Effector memory CD4-positive, alpha-beta T cell (primary cell): Measurements from ENCODE around the gene INSIG1.

Experiments used
- DNase-seq, 3 donors: peaks; one replicate each; pipeline ENCODE4 v3.0.0-alpha.2; 2020
- H3K27ac ChIP-seq: 2 replicates; pipeline ENCODE4 v1.7.0; 2013; ENCODE audit warnings: mild to moderate bottlenecking, low read length, moderate library complexity; ENCODE audit not compliant: insufficient read depth, poor library complexity, severe bottlenecking
- H3K27me3 ChIP-seq: replicated peaks from 2 replicates; pipeline ENCODE4 v1.7.0; 2013; ENCODE audit warnings: mild to moderate bottlenecking, low read length; ENCODE audit not compliant: insufficient read depth, control insufficient read depth, poor library complexity, severe bottlenecking
- H3K36me3 ChIP-seq: 2 replicates; pipeline ENCODE4 v1.7.0; 2013; ENCODE audit warnings: mild to moderate bottlenecking, low read length, moderate library complexity; ENCODE audit not compliant: control insufficient read depth, insufficient read depth
- H3K4me1 ChIP-seq: 2 replicates; pipeline ENCODE4 v1.7.0; 2013; ENCODE audit warnings: low read length, mild to moderate bottlenecking; ENCODE audit not compliant: control insufficient read depth, insufficient read depth, poor library complexity, severe bottlenecking
- H3K4me3 ChIP-seq: 2 replicates; pipeline ENCODE4 v1.7.0; 2013; ENCODE audit warnings: low read length, low read depth, mild to moderate bottlenecking; ENCODE audit not compliant: insufficient read depth, poor library complexity, severe bottlenecking
- H3K9me3 ChIP-seq: 2 replicates; pipeline ENCODE4 v1.7.0; 2013; ENCODE audit warnings: mild to moderate bottlenecking, low read length, moderate library complexity; ENCODE audit not compliant: control insufficient read depth

INSIG1 gene

DNA sequence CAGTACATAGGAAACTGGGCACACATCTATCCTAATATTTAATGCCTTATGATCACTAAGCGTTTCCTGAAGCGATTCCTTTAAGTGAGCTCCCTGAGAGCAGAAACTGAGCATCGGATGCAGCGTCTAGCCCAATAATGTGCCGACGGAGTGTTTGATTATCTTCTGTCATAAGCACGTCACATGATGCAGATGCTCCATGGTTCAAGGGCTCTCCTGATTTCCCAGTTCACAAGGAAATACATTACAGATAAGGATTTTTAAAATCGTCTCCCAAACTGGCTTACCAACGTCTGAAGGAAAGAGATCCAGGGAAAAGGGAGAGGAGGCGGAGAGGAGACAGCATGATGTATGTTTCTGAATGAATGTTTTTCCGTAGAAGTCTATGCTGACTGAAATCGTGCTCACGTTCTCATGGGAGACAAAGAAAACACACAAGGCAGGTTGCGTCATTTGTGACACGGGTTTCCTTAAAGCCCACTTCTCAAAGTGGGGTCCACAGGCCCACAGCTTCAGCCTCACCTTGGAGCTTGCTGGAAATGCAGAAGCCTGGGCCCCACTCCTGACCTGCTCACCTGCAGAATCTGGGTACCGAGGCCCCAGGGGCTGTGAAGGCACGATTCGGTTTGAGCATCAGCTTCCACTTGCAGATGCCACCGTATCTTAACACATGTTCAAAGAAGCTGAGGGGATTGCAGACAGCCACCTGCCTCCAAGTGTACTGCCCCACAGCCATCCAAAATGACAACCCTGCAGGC is 21.5 kb upstream of the INSIG1 start:
- Histone ChIP-seq H3K4me3 (no peak overlapping the region), H3K27me3 (no peaks in the 10 kb centered on the region), H3K9me3 (no peaks in the 10 kb centered on the region), H3K4me1 (no peaks in the 10 kb centered on the region), H3K36me3 (no peaks in the 10 kb centered on the region), H3K27ac (no peak overlapping the region)
- DNase-seq: no peak

DNA sequence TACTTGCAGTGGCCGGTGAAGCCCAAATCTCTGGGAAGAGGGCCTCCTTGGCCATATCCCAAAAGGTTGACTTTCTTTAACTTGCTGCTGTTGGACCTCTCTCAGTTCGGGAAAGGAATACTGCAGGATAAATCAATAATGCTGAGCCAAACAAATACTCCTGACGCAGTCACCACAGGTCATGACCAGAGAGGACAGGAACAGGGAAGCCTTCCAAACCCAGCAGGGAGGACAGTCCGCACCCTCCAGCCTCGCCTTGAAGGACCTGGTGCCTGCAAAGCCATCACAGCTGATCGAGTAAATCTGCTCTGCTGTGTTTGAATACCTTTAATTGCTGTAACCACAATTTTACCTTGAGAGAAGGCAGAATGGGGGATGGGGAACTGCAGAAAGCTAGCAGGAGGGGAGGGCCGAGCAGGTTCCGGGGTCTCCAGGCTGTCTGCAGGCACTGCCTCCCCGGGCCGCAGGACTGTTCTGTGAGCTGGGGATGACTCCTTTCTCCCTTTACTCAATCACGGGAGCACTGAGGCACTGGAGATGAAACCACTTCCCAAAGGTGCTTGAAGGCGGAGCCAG is 20.8 kb upstream of the INSIG1 start:
- DNase-seq: no peak
- Histone ChIP-seq H3K36me3 (no peaks in the 10 kb centered on the region), H3K9me3 (no peaks in the 10 kb centered on the region), H3K4me1 (no peaks in the 10 kb centered on the region), H3K27ac (no peak overlapping the region), H3K4me3 (no peak overlapping the region), H3K27me3 (no peaks in the 10 kb centered on the region)

DNA sequence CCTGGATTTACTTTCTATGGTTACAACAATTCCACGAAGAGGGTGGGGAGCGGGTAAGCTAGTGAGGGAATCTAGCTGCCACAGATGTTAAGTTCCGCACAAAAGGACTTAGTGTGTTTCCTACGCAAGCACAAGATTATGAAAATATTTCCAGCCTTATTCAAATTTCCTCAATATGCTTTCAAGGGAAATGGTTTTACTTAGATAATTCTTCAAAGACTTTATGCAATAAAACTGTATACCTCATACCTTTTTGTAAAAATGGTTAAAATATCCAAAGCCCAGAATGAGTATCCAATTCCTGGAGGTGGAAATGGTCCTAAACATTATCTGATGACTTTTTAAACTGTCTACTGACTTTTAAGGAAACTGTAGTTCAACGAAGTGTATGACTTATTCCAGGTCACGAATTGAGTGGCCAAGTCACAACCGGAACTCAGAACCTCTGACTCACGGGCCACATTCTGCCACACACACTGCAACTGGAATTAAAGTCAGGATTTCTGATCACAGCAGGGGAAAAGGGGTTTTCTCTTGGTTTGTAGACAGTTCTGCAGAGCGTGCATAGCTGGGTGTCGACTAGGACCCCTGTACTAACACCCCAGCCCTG is 20.2 kb upstream of the INSIG1 start:
- H3K4me1 ChIP-seq: no peaks in the 10 kb centered on the region
- DNase-seq: no peak
- H3K4me3 ChIP-seq: no peak overlapping the region
- H3K9me3 ChIP-seq: no peaks in the 10 kb centered on the region
- H3K27me3 ChIP-seq: no peaks in the 10 kb centered on the region
- no peaks in the 10 kb centered on the region for H3K36me3 ChIP-seq
- no peak overlapping the region for H3K27ac ChIP-seq

DNA sequence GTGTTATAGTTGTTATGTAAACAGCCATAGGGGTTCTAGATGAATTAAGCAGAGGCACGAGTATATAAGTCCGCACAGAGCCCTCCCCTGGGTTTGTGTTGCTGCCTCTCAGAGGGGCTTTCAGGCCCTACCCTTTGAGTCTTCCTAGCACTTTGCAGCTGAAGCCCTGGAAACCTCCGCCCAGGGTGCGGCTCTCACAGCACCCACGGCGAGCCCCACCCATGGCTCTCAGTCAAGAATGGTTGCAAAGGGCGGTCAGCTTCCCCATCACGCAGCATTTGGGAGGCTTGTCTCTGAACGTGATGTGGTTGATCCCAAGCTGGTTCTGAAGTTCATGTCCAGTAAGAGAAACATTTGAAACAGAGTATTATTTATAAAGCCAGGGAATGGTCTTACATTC is 18.8 kb upstream of the INSIG1 start:
- no peaks in the 10 kb centered on the region for H3K4me1 ChIP-seq
- no peak overlapping the region for H3K4me3 ChIP-seq
- no peaks in the 10 kb centered on the region for H3K27me3 ChIP-seq
- H3K9me3 ChIP-seq: no peaks in the 10 kb centered on the region
- H3K36me3 ChIP-seq: no peaks in the 10 kb centered on the region
- no peak overlapping the region for H3K27ac ChIP-seq
- no peak for DNase-seq

DNA sequence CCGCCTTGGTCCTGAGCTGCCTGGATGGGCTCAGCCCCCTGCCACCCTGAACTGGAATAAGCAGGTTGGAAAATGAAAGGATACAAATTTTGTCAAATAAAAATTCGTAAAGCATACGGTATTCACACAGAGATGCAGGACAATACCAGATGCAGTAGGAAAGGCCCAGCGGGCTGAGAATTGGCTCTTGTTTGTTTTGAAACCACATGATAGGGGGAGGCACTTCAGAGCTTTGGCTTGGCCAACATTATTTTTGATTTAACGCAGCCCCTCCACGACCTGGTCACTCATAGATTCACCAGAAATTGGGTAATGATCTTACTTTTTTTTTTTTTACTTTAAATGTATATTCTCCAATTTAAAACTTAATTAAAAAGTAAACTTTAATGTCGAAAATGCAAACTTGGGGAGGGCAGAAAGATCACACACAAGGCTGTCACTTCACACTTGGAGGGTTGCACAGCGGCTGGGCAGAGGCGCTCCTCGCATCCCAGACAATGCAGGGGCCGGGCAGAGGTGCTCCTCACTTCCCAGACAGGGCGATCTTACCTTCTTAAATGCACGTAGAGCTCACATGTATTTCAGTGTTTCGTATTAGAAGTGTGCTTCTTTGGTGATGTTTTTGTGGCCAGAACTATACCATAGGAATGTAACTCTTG is 17.8 kb upstream of the INSIG1 start:
- no peak overlapping the region for H3K4me3 ChIP-seq
- no peak for DNase-seq
- H3K36me3 ChIP-seq: no peaks in the 10 kb centered on the region
- no peaks in the 10 kb centered on the region for H3K27me3 ChIP-seq
- H3K9me3 ChIP-seq: no peaks in the 10 kb centered on the region
- no peak overlapping the region for H3K27ac ChIP-seq
- no peaks in the 10 kb centered on the region for H3K4me1 ChIP-seq

DNA sequence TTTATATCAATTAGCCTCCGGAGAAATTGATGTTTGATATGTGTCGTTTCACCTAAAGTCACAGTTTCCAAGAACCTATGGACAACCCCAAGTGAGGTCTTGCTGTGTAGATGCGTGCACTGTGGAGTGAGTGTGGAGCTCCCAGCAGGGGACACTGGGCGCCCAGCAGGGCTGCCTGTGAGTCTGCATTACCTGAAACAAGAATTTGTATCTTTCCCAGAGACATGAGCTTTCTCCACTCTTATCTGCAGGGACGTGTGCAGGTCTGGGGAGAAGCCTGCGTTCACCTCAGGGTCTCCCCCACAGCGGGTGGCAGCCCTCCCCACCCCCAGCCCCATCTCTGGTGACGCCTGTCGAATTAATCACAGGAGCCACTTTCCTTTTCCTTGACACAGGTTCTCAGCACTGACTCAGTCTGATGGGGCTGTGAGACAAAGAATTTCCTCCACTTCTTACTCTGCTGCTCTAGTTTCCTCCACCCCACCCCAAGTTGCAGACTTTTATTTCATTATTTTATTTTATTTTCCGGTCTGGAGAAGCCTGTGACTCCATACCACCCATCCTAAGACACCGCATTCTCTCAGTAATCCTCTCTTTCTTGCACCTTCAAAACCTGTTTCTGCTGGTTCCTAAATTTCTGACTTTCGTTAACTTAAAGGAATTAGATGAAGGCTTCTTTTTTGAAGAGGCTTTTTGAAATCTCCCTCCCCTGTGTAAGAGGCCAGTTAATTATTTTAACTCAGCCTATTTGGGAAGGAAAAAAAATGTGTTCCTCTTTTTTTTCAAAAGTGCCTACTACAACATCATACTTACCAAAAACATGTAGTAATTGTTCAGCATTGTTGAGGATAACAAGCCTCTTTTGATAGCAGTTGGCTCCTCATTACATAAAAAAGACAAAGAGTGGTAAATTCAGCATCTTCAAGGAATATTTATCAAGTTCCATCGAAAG is 17.0 kb upstream of the INSIG1 start:
- Histone ChIP-seq H3K27ac (no peak overlapping the region), H3K36me3 (no peaks in the 10 kb centered on the region), H3K27me3 (no peaks in the 10 kb centered on the region), H3K4me1 (no peaks in the 10 kb centered on the region), H3K9me3 (no peaks in the 10 kb centered on the region), H3K4me3 (no peak overlapping the region)
- no peak for DNase-seq

DNA sequence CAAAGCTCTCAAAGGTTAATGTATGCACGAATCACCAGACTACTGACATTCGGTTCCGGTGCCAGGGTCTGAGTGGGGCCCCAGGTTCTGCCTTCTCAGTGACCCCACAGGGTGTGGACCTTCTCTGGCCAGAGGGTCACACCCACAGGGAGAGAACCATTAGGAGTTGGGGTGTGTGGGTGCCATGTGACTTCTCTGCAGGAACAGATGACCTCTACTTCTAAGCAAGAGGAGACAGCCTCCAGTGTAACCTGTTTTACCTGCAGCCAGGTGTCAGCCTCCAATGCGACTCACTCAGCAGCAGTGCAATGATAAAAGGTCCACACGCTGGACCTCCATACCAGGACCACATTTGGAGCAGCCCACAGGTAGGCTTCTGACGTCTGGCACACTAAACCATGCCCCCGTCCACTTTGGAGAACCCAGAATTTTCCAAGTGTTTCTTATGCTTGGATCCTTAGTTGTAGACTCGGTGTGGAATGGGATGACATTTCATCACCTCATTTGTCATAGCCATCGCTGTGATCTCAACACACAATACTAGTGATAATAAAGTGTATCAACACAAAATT is 16.2 kb upstream of the INSIG1 start:
- H3K4me1 ChIP-seq: no peaks in the 10 kb centered on the region
- no peak overlapping the region for H3K27ac ChIP-seq
- no peak overlapping the region for H3K4me3 ChIP-seq
- no peaks in the 10 kb centered on the region for H3K9me3 ChIP-seq
- no peaks in the 10 kb centered on the region for H3K36me3 ChIP-seq
- DNase-seq: no peak
- H3K27me3 ChIP-seq: no peaks in the 10 kb centered on the region

DNA sequence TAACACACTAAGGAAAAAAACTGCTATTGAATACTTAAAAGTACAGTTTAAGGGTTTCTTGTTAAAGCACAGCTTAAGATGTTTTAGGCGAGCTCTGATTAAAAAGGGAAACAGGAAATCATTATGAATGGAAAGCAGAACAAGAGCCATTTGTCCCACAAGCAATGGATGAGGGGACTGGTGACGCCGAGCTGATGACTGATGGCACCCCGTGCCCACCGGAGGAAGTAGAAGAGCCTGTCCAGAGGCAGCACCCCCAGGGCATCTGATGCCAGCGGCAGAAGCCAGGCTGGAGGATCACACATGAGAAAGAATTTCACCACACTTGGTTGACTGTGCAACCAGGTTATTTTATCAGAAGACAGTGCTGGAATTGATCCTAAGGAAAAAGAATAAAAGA is 15.0 kb upstream of the INSIG1 start:
- no peak for DNase-seq
- Histone ChIP-seq H3K36me3 (no peaks in the 10 kb centered on the region), H3K27ac (no peak overlapping the region), H3K27me3 (no peaks in the 10 kb centered on the region), H3K4me3 (no peak overlapping the region), H3K4me1 (no peaks in the 10 kb centered on the region), H3K9me3 (no peaks in the 10 kb centered on the region)

DNA sequence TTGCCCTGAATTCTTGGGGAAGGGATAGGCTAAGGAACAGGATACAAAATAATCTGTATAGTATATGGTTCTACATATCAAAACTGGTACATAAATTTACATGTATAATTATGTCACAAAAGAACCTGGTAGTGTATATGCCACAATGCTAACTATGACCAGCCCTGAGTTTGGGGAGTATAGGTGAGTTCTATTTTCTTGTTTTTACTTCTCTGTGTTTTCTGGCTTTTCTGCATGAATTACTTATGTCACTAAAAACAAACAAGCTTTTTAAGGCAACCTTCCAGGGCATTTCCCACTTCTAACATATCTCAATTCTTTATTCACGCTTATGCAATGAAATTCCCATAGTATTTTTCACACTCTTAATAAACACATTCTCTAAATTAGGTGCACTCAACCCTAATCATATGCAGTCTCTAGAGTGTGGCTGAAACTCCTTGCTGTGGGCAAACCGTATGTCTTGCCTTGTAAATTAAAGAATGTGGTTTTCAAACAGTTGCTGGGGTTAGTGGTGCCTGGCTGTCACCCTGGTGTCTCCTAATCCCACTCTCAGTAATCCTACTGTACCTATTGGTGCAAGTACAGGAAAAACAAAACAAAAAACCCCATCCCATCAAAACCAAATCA is 14.0 kb upstream of the INSIG1 start:
- no peaks in the 10 kb centered on the region for H3K9me3 ChIP-seq
- no peak overlapping the region for H3K27ac ChIP-seq
- no peaks in the 10 kb centered on the region for H3K4me1 ChIP-seq
- no peak for DNase-seq
- H3K27me3 ChIP-seq: no peaks in the 10 kb centered on the region
- H3K4me3 ChIP-seq: no peak overlapping the region
- H3K36me3 ChIP-seq: no peaks in the 10 kb centered on the region
